Epithelial cell of prostate (primary cell): ENCODE measurements around the gene EMC9.

Experiments
- DNase-seq: peaks from one replicate; pipeline ENCODE4 v3.0.0-alpha.2; 2011; ENCODE audit warnings: low read depth, low spot score
- H3K27ac ChIP-seq: fragments of 450-650 bp; 2 replicates; pipeline ENCODE4 v1.5.1; 2017; ENCODE audit warnings: mild to moderate bottlenecking

The EMC9 gene

DNA sequence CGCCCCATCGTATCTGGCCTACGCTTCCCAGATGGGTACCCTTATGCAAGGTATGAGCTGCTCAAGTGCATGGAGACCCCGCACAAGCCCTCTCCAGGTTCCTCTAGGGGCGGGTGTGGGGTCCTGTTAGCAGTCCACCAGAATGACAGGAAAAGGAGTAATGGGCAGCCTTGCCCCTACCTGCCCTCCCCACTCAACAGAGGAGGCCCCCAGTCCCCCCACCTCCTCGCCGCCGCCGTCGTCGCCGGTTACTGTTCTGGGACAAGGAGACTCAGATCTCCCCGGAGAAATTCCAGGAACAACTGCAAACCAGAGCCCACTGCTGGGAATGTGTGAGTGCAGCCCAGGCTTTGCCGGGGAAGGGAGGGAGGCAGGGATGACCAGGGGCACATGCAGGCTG, 36.5 kb upstream of the EMC9 start:
- no peak overlapping the region for H3K27ac ChIP-seq

DNA sequence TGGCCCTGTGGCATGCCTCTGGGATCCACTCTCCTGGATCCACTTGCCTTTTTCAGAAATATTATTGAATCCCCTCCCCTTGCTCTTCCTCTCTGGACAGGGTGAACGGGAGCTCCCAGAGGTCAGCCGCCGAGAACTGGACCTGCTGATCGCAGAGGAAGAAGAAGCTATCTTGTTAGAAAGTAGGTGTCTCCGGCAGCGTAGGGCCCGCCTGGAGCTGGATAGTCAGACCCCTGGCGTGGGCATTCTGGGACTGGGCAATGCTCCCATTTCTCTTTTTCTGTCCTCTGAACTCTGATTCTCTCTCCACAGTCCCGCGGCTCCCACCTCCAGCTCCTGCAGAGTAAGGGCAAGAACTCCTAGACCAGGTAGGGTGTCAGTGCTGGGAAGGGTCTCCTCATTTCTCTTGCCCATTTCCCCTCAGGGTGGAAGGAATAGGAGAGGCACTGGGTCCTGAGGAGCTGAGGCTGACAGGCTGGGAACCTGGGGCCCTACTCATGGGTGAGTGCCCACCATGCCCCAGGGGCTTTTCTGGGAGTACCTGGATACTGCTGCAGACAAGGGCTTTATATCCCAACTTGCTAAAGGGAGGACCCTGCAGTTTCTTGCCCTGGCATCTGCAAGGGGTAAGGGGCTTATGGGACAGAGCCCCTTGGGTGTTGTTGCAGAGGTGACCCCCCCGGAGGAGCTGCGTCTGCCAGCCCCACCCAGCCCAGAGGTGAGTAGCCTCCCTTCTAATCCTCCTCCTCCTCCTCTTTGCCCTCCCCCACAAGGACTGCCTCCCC, 35.8 kb upstream of the EMC9 start:
- H3K27ac ChIP-seq = no peak overlapping the region
- DNase-seq = no peak

More for the DNA sequence above, 36.5 kb upstream of the EMC9 start:
- no peak for DNase-seq

DNA sequence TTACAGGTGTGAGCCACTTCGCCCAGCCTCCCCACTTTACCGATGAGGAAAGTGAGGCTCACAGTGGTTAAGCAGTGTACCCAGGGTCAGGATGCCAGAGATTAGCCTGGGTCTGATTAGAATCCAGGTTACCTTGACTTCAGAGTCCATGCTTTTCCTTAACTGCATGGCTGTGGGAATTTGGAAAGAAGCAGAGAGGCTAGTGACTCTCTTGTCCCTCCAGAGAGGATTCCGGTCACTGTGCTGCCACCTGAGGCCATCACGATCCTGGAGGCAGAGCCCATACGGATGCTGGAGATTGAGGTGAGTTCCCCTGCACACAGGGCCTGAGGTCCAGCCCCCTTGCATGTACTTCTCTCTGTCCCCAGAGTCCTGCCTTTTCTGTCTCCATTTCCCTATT, 35.2 kb upstream of the EMC9 start:
- no peak overlapping the region for H3K27ac ChIP-seq
- no peak for DNase-seq

DNA sequence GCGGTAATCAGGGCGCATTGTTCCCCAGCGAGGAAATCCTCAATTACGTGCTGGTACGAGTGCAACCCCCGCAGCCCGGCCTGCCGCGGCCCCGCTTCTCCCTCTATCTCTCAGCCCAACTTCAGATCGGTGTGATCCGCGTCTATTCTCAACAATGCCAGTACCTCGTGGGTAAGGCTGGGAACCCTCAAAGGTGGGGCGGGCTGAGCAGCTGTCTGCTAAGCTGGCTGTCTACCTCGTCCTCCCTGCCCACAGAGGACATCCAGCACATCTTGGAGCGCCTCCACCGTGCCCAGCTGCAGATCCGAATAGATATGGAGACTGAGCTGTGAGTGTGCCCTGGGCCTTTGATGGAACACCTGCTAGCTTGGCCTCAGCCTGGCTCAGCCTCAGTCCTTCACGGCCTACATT, 31.5 kb upstream of the EMC9 start:
- no peak overlapping the region for H3K27ac ChIP-seq
- DNase-seq = no peak

DNA sequence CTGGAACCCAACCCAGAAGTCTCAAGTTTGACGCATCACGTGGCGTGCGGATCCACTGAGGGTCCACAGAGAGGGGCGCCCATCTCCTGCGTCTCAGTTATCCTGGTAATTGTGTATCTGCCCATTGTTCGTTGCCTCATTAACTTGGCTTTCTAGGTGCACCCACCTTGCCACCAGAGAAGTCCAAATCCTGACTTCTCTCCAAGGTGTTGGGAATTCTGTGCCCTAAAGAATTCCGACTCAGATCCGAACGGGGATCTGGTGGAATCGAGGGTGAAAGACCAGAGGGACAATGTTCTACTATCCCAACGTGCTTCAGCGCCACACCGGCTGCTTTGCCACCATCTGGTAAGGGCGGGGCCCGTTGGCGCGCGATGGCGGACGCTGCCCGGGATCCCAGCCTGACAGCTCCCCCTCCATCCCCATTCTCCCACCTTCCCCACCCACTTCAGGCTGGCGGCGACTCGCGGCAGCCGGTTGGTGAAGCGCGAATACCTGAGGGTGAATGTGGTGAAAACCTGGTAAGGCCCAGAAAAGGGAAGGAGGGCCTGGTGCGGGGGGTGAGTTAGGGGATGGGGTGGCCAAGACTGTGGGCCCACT, 31.0 kb upstream of the EMC9 start:
- no peak overlapping the region for H3K27ac ChIP-seq

DNA sequence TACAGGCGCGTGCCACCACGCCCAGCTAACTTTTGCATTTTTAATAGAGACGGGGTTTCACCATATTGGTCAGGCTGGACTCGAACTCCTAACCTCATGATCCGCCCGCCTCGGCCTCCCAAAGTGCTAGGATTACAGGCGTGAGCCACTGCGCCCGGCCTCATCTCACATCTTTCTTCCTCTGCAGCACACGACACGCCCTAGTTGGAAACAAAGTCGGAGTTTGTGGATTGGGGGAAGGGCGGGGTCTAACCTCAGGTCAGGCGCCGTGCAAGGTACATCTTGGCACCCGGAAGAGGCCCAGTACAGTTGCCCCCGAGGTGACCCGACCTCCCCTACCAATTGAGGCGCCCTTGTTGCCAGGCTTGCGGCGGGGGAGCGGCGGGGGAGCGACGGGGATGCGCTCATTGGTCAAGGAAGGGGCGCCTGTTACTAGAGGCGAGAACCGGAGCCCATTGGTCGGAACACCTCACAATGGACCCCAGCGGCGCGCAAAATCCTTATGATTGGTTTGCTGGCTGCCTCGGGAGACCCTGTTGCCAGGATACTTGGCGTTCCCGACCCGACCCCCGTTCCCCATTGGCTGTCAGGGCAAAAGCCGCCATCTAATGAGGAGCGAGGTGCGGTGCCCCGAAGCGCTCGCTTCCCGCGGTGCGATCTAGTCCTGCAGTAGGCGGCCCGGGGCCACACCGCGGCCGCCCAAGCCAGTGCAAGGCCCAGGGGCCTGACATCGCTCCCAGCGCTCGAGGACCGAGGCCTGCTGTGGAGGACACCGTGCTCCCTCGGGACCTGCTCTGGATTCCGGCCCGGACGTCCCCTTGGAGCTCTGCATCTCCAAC, 30.2 kb upstream of the EMC9 start, which contains the start of gene REC8:
TSS of gene REC8 (plus strand) at position 659 of the 839 bp plus-strand sequence. CDS start 473 bp downstream, outside the sequence.
- no peak for DNase-seq
- H3K27ac ChIP-seq = no peak within 1 kb of the TSS

More for the DNA sequence above, 31.0 kb upstream of the EMC9 start:
- DNase-seq = no peak

DNA sequence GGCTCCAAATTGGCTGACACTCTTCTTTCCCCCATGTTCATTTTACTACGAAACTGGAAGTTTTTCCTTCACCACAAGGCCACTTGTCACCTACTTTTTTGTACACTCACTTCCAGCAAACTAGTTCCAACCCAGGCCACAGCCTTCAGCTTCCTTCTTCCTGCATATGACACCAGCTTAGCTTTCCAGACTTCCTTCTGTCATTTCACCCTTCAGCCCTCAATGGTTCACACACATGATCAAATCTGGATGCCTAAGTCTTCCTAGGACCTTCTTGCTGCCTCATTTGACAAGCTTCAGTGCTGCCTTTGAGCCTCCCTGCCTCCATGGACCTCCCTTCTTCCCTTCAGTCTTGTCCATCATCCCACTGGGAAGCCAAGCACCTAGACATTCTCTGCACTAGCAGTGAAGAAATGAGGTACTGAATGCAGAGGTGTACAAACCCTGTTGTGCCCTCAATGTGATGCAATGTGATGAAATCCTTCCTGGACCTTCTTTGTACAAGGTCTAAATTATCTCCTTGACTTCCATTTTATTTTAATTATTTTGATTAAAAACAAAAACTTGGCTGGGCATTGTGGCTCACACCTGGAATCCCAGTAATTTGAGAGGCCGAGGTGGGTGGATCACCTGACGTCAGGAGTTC, 26.2 kb upstream of the EMC9 start:
- H3K27ac ChIP-seq = no peak overlapping the region
- no peak for DNase-seq

DNA sequence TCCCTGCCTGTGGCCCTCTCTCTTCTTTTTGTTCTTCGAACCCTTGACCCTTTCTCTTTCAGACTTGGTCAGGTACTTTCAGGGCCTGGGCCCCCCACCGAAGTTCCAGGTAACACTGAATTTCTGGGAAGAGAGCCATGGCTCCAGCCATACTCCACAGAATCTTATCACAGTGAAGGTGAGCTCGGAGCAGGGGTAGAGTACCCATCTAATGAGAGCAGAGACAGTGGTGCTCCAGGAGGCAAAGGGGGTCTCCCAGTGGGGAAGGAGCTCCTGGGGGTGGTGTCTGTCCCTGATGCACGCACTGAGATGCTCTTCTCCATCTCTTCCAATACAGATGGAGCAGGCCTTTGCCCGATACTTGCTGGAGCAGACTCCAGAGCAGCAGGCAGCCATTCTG, 24.4 kb upstream of the EMC9 start:
- H3K27ac ChIP-seq = no peak overlapping the region
- DNase-seq = no peak

DNA sequence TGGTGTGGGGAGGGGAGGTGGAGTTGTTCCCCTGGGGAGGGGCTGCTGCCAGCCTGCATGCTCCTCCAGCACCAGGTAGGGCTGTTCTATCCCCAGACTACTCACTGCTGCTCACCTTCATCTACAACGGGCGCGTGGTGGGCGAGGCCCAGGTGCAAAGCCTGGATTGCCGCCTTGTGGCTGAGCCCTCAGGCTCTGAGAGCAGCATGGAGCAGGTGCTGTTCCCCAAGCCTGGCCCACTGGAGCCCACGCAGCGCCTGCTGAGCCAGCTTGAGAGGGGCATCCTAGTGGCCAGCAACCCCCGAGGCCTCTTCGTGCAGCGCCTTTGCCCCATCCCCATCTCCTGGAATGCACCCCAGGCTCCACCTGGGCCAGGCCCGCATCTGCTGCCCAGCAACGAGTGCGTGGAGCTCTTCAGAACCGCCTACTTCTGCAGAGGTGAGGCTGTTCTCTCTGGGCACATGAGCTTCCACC, 23.2 kb upstream of the EMC9 start:
- no peak overlapping the region for H3K27ac ChIP-seq
- no peak for DNase-seq

DNA sequence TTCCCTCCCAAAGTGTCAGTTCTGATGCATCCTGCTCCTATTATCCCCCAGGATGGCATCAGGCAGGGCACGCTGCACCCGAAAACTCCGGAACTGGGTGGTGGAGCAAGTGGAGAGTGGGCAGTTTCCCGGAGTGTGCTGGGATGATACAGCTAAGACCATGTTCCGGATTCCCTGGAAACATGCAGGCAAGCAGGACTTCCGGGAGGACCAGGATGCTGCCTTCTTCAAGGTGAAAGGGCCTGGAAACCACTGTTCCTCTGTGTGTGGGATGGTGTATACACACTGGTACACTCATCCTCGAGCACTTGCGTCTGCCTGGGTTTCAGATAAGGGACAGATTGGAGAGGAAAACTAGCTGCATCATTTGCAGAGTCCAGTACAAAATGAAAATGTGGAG, 20.7 kb upstream of the EMC9 start:
- DNase-seq = no peak
- H3K27ac ChIP-seq = peak overlapping the region; percentile 68

DNA sequence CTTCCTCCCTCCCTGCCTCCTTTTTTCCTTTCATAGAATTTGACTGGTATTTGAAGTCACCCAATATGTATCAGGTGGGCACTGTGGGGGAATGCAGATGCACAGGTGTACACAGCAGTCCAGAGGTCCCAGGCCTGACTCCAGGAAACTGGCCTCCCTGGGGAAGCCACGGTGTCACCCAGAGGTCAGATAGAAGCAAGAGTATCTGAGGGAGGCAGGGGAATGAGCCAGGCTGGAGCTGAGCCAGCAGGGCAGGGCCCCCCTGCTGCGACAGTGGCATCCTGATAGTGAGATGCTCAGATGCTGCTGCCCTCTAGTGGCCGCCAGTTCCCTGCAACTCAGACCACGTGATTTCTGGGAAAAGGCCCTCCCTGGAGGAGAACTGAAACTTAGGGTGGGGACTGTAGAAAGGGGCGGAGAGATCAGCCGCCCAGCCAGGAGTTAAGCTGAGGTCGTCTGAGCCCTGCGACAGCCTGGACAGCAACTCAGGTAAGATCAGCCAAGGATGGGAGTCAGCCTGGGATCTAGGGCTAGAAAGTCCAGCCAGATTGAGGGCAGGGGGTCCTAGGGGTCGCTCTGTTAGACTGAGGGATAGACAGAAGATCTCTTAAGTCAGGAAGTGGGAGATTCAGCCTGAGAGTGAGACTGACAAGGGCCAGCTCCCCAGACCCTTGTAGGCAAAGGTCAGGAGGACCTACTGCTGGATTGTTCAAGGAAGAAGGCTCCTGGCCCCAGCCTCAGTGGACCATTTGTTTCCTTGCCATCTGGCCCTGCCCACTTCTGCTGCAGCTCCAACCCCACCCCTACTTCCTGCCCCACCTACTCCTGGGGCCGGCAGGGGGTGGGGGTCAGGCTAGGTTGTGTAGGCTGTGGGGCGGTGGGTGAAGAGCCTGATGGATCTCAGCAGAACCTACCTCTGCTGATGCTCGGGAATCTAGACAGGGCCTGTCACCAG, 19.7 kb upstream of the EMC9 start, which contains the start of gene IRF9:
TSS of gene IRF9 (plus strand) at position 416 of the 955 bp plus-strand sequence. CDS start 880 bp downstream, outside the sequence.
- H3K27ac ChIP-seq = peak within 1 kb of the TSS; percentile 68
- peak; percentile 59 for DNase-seq

DNA sequence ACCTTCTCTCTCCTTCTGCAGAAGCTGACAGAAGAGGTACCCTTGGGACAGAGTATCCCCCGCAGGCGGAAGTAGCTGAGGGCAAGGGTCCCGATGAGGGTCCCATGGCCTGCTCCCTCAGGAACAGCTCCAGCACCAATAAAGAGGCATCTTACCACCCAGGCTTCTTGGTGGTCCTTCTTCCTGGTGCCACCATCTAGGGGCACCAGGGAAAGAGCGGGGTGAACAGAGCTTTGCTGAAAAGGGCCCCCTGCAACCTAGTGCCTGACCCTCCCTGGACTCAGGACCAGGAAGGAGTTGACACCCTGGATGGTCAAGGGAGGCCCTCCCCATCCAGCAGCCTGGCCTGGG, 19.1 kb upstream of the EMC9 start:
- peak overlapping the region; percentile 50 for H3K27ac ChIP-seq
- DNase-seq = no peak

DNA sequence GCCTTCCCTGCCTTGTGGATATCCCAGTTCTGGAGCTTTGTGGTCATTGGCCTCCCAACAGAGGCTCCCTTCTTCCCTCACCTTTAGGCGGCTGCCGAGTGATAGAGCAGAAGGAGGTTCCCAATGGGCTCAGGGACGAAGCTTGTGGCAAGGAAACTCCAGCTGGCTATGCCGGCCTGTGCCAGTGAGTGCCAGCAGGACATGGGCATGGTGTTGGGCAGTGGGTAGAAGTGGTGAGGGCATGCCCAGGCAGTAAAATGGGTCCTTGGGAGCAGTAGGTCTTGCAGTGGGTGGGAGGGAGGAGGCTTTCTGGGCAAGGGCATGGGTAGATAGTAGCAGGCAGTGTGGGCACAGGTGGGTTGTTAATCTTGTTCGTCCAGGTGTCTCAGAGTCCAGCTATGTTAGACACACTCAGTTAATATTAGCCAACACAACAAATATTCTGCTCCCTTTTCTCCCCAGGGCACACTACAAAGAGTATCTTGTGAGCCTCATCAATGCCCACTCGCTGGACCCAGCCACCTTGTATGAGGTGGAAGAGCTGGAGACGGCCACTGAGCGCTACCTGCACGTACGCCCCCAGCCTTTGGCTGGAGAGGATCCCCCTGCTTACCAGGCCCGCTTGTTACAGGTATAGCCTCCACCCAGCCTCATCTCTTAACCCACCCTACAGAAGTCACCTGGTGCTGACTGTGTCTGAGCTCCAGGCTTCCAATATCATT, 18.5 kb upstream of the EMC9 start:
- no peak for DNase-seq
- peak overlapping the region; percentile 50 for H3K27ac ChIP-seq

DNA sequence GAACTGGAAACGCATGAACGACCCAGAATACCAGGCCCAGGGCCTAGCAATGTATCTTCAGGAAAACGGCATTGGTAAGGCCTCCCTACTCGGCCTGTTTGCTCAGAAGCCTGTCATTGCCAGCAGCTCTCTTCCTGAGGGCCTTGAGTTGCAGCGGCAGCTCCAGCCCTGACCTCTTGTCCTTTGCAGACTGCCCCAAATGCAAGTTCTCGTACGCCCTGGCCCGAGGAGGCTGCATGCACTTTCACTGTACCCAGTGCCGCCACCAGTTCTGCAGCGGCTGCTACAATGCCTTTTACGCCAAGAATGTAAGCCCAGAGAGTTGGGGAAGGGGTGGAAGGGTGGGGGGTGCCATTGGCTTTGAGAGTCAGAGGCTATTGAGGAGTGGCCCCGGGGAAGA, 15.9 kb upstream of the EMC9 start:
- DNase-seq = no peak
- no peak overlapping the region for H3K27ac ChIP-seq

DNA sequence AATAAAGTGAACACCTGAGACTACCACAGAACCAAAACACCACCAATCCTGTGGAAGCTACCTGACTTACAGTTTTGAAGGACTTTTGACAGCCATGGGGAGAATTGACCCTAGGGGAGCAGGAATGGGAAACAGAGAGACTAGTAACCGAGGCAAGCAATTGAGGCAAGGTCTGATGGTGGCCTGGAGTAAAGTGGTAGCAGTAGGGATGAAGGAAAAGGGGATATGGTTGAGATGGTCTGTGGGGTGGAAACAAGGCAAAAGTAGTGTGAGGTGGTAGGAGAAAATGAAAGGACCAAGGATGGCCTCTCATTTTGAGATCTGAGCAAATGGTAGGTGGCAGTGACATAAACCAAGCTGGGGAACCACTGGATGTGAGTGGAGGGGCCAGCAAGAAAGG, 15.4 kb upstream of the EMC9 start:
- no peak for DNase-seq
- H3K27ac ChIP-seq = no peak overlapping the region

DNA sequence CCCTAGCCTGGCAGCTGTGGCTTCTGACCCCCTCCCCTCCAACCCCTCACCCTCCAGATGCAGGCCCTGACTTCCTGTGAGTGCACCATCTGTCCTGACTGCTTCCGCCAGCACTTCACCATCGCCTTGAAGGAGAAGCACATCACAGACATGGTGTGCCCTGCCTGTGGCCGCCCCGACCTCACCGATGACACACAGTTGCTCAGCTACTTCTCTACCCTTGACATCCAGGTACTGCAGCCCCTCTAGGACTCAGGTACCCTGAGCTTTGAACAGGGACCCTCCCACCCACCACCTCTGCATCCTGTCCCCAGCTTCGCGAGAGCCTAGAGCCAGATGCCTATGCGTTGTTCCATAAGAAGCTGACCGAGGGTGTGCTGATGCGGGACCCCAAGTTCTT, 13.7 kb upstream of the EMC9 start:
- no peak overlapping the region for H3K27ac ChIP-seq
- no peak for DNase-seq

DNA sequence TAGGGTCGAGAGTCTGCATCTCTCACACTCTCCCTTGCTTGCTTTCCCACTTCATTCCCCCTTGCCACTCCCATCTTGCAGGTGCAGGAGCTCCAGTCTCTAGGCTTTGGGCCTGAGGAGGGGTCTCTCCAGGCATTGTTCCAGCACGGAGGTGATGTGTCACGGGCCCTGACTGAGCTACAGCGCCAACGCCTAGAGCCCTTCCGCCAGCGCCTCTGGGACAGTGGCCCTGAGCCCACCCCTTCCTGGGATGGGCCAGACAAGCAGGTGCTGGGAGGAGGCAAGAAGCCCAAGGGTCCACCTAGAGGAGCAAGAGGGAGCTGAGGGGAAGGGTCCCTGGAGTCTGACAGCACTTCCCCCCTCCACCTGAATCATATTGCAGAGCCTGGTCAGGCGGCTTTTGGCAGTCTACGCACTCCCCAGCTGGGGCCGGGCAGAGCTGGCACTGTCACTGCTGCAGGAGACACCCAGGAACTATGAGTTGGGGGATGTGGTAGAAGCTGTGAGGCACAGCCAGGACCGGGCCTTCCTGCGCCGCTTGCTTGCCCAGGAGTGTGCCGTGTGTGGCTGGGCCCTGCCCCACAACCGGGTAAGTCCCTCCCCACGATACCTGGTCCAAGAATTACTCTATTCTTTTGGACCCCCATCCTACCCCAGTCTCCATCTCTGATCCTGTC, 10.2 kb upstream of the EMC9 start:
- no peak for DNase-seq
- H3K27ac ChIP-seq = no peak overlapping the region

DNA sequence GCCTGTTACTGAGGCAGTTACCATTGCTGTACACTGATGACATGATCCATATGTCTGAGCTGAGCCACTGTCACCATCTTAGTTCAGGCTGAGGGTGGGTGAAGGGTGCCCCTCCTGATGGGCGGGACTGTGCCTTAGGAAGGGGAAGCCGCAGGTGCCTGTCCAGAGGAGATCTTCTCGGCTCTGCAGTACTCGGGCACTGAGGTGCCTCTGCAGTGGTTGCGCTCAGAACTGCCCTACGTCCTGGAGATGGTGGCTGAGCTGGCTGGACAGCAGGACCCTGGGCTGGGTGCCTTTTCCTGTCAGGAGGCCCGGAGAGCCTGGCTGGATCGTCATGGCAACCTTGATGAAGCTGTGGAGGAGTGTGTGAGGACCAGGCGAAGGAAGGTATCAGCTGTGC, 9.6 kb upstream of the EMC9 start:
- DNase-seq = no peak
- no peak overlapping the region for H3K27ac ChIP-seq
